Nephron progenitor cell (in vitro differentiated cells): ENCODE data around the gene LTN1.

Source experiments
- DNase-seq: peaks from one replicate; pipeline ENCODE4 v3.0.0; 2021
- H3K27ac Mint-ChIP-seq: 2 replicates; pipeline ENCODE4 v1.8.0; 2021; ENCODE audit warnings: mild to moderate bottlenecking, moderate library complexity, mixed read lengths
- H3K27me3 Mint-ChIP-seq: 2 replicates; pipeline ENCODE4 v1.8.0; 2021; ENCODE audit warnings: mild to moderate bottlenecking, low read depth, mixed read lengths; ENCODE audit not compliant: poor library complexity
- H3K36me3 Mint-ChIP-seq: 2 replicates; pipeline ENCODE4 v1.8.0; 2021; ENCODE audit warnings: low read depth, mixed read lengths
- H3K4me1 Mint-ChIP-seq: 2 replicates; pipeline ENCODE4 v1.8.0; 2021; ENCODE audit warnings: mixed read lengths
- H3K4me3 Mint-ChIP-seq: 2 replicates; pipeline ENCODE4 v1.8.0; 2021; ENCODE audit warnings: mild to moderate bottlenecking, moderate library complexity, mixed read lengths
- H3K9me3 Mint-ChIP-seq: 2 replicates; pipeline ENCODE4 v1.8.0; 2021; ENCODE audit warnings: mild to moderate bottlenecking, moderate library complexity, mixed read lengths
- TF ChIP-seq, protein P1 (sequence below): fragments of 200-600 bp; sonication (generic); IDR thresholded peaks from 2 replicates; pipeline ENCODE4 v1.5.0; 2021; ENCODE audit warnings: antibody characterized with exemption

The LTN1 gene

DNA sequence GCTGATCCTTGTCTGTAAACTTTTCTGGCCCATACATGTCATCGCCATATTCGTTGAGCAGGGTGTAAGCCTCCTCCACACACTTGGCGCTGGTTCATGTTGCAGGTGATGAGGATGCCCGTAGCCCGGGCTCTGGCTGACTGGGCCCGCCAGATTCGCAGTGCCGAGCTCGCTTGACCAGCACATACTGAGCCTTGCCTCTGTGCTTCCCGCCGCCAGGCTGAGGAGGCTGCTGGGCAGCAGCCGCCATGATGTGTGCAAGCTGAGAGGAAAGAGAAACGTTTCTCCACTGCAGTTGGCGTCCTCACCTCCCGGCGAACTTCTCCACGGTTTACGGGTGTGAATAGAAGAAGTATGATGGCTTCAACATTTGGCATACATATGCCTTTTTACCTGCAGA, 89.2 kb downstream of the LTN1 start:
- H3K27me3 Mint-ChIP-seq = peaks cover 5% of the 10 kb centered on the region
- no peaks in the 10 kb centered on the region for H3K36me3 Mint-ChIP-seq
- TF ChIP-seq, protein P1, sequence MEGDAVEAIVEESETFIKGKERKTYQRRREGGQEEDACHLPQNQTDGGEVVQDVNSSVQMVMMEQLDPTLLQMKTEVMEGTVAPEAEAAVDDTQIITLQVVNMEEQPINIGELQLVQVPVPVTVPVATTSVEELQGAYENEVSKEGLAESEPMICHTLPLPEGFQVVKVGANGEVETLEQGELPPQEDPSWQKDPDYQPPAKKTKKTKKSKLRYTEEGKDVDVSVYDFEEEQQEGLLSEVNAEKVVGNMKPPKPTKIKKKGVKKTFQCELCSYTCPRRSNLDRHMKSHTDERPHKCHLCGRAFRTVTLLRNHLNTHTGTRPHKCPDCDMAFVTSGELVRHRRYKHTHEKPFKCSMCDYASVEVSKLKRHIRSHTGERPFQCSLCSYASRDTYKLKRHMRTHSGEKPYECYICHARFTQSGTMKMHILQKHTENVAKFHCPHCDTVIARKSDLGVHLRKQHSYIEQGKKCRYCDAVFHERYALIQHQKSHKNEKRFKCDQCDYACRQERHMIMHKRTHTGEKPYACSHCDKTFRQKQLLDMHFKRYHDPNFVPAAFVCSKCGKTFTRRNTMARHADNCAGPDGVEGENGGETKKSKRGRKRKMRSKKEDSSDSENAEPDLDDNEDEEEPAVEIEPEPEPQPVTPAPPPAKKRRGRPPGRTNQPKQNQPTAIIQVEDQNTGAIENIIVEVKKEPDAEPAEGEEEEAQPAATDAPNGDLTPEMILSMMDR = no peak
- H3K4me1 Mint-ChIP-seq = peaks cover 16% of the 10 kb centered on the region
- peaks cover 13% of the 10 kb centered on the region for H3K9me3 Mint-ChIP-seq
- H3K4me3 Mint-ChIP-seq = no peak overlapping the region
- DNase-seq = no peak
- H3K27ac Mint-ChIP-seq = no peak overlapping the region

DNA sequence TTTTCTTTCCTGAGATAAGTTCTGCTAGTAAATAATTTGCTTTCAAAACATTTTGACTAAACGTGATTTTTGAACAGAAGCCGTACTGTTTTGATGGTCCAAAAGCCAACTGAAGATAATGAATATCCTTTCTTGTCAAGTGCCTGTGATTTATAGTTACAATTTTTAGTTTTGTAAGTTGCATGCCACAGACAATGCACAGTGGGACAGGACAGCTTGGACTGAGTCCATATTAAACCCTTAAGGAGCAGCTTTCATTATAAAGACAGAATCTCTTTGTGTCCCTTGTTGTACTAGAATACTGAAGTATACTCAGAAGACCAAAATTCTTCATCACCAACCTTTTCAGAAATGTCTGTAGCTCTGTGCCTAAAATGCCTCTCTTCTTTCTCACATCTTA, 92.2 kb downstream of the LTN1 start:
- no peak overlapping the region for H3K27ac Mint-ChIP-seq
- no peak overlapping the region for H3K4me3 Mint-ChIP-seq
- H3K36me3 Mint-ChIP-seq = no peaks in the 10 kb centered on the region
- peaks cover 22% of the 10 kb centered on the region for H3K9me3 Mint-ChIP-seq
- no peak for DNase-seq
- H3K4me1 Mint-ChIP-seq = peaks cover 24% of the 10 kb centered on the region
- peaks cover 16% of the 10 kb centered on the region for H3K27me3 Mint-ChIP-seq
- TF ChIP-seq, protein P1 = no peak

DNA sequence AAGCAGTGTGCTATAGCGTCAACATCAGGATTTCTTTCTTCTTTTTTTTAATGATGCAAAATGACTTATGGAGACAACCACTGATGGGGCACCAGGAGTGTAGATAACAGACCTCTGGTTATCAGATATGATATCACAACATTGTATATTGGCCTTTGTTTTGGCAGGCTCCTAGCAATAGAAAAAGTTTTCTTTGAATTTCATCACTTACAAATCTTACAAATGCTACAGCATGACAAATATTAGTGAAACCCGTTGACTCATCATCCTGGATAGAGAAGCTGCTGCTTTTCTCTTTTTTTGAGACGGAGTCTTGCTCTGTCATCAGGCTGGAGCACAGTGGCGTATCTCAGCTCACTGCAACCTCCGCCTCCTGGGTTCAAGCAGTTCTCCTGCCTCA, 92.9 kb downstream of the LTN1 start:
- H3K27ac Mint-ChIP-seq = no peak overlapping the region
- peaks cover 22% of the 10 kb centered on the region for H3K9me3 Mint-ChIP-seq
- H3K4me3 Mint-ChIP-seq = no peak overlapping the region

DNA sequence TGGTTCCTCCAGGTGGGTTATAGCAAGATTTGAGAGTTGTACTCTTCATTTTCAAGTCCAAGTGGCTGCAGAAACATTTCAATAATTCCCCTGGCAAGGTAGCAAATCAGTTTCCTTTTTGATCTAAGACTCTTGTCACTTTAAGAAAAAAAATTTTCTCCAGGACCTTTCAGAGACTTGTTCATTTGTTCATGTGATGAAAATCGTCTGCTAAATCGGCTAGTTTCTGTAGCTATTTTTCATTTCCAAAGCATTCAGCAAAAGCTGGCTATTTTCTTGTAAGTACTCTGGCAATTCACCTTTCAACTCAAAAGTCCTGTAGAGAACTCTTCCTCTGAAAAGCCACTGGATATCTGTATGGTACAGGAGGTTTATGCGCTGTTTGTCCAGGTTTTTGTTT, 93.5 kb downstream of the LTN1 start:
- peaks cover 17% of the 10 kb centered on the region for H3K27me3 Mint-ChIP-seq
- TF ChIP-seq, protein P1 = no peak
- no peak overlapping the region for H3K27ac Mint-ChIP-seq
- H3K4me3 Mint-ChIP-seq = no peak overlapping the region
- DNase-seq = no peak
- no peaks in the 10 kb centered on the region for H3K36me3 Mint-ChIP-seq
- peaks cover 22% of the 10 kb centered on the region for H3K9me3 Mint-ChIP-seq
- peaks cover 15% of the 10 kb centered on the region for H3K4me1 Mint-ChIP-seq

More for the DNA sequence above, 92.9 kb downstream of the LTN1 start:
- TF ChIP-seq, protein P1 = no peak
- DNase-seq = no peak
- Mint-ChIP-seq H3K4me1 (peaks cover 17% of the 10 kb centered on the region), H3K36me3 (no peaks in the 10 kb centered on the region), H3K27me3 (peaks cover 16% of the 10 kb centered on the region)

DNA sequence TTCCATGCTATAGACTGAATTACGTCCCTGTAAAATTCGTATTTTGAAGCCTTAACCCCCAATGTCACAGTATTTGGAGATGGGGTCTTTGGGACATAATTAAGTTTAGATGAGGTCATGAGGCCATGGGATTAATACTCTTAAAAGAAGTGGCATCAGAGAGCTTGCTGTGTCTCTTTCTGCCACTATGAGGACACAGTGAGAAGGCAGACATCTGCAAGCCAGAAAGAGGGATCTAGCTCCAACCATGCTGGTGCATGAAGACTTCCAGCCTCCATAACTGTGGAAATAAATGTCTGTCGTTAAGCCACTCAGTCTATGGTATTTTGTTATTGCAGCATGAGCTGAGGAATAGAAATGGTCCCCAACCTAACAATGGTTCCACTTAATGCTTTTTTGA, 99.0 kb downstream of the LTN1 start:
- no peak for DNase-seq
- peaks cover 8% of the 10 kb centered on the region for H3K9me3 Mint-ChIP-seq
- TF ChIP-seq, protein P1 = no peak
- no peak overlapping the region for H3K27ac Mint-ChIP-seq
- no peaks in the 10 kb centered on the region for H3K36me3 Mint-ChIP-seq
- peaks cover 32% of the 10 kb centered on the region for H3K27me3 Mint-ChIP-seq
- no peak overlapping the region for H3K4me3 Mint-ChIP-seq
- H3K4me1 Mint-ChIP-seq = peaks cover 12% of the 10 kb centered on the region

DNA sequence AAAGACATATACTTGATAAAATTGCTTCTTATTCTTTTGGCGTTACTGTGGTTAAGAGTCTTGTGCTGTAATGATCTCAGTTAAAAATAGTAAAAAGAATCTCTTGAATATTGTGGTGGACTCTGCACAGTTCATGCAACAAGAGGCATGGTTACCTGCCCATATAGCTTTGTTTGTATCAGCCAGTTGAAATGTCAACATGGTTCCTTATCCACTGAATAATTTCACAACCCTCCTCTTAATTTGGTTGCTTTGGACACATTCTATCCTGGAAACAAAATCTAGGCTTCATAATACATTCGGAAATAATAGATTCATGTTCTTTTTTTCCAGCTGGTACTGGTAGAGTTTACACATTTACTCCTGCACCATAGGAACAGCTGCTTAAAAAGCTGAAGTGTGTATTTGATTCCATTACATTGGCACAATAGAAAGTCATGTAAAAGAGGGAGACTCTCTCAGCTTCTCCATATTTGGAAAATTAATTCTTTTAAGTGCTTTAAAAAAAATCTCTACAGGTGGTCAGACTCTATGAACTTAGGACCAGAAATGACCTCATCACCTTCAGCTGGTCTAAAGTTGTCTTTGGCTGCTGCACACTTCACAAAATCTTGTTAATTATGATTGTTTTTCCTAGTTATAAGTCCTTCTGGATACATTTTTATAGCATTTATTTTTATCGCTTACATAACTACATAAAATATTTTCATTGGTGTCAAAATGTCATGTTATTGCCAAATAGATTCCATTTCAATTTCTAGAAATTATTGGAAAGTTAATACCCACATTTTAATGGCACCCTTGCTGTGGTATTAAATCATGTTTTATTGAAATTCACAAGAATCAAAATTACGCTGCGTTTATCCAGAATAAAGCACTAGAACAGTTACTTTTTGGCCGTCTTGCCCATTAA, 100.2 kb downstream of the LTN1 start:
- Mint-ChIP-seq H3K4me1 (peaks cover under 1% of the 10 kb centered on the region), H3K4me3 (no peak overlapping the region), H3K9me3 (peaks cover 8% of the 10 kb centered on the region), H3K27me3 (peaks cover 38% of the 10 kb centered on the region), H3K27ac (no peak overlapping the region), H3K36me3 (no peaks in the 10 kb centered on the region)
- DNase-seq = no peak
- TF ChIP-seq, protein P1 = no peak
